Liver (tissue), 9 donors: ENCODE data around the gene PMP22. TPM values are rescaled to one million over a fixed set of nuclear protein-coding genes. Genes with fewer than 3 reads are reported as not detected.

Experiments
- DNase-seq: peaks from one replicate; pipeline ENCODE4 v3.0.0-alpha.2; 2017; ENCODE audit warnings: low spot score
- H3K27ac ChIP-seq, 2 donors: one replicate each; pipeline ENCODE4 v1.7.0; 2013; ENCODE audit warnings: inconsistent platforms in 2 of 2, low read length in 2 of 2, control low read depth in 1 of 2, low read depth in 1 of 2, mild to moderate bottlenecking in 1 of 2
- H3K27me3 ChIP-seq, 4 donors: one replicate each; pipeline versions ENCODE4 v1.6.1 to v1.7.0; 2013; ENCODE audit warnings: low read length in 3 of 4, inconsistent platforms in 1 of 4, mild to moderate bottlenecking in 1 of 4, moderate library complexity in 1 of 4; ENCODE audit not compliant: control insufficient read depth in 4 of 4, insufficient read depth in 4 of 4
- H3K36me3 ChIP-seq, 4 donors: one replicate each; pipeline versions ENCODE4 v1.6.1 to v1.7.0; 2013; ENCODE audit warnings: low read length in 3 of 4, mild to moderate bottlenecking in 3 of 4, low read depth in 1 of 4, moderate library complexity in 1 of 4; ENCODE audit not compliant: control insufficient read depth in 4 of 4, insufficient read depth in 3 of 4
- H3K4me1 ChIP-seq, 4 donors: one replicate each; pipeline versions ENCODE4 v1.6.1 to v1.7.0; 2013; ENCODE audit warnings: low read length in 3 of 4, mild to moderate bottlenecking in 3 of 4, moderate library complexity in 1 of 4; ENCODE audit not compliant: control insufficient read depth in 4 of 4, insufficient read depth in 4 of 4
- H3K4me3 ChIP-seq, 3 donors: one replicate each; pipeline versions ENCODE4 v1.6.1 to v1.7.0; 2013; ENCODE audit warnings: low read length in 3 of 3, control low read depth in 1 of 3, low read depth in 1 of 3, mild to moderate bottlenecking in 1 of 3
- H3K9ac ChIP-seq, 2 donors: one replicate each; pipeline ENCODE4 v1.7.0; 2013; ENCODE audit warnings: low read length in 2 of 2, mild to moderate bottlenecking in 2 of 2, moderate library complexity in 2 of 2, control low read depth in 1 of 2, low read depth in 1 of 2
- H3K9me3 ChIP-seq, 4 donors: one replicate each; pipeline versions ENCODE4 v1.6.1 to v1.7.0; 2013; ENCODE audit warnings: low read length in 3 of 4; ENCODE audit not compliant: control insufficient read depth in 4 of 4
- EGR1 ChIP-seq, 2 donors: IDR thresholded peaks; 2 replicates each; pipeline ENCODE4 v1.6.1; 2016 to 2018; ENCODE audit warnings: antibody characterized with exemption in 2 of 2, low read depth in 2 of 2
- FOXA1 ChIP-seq: IDR thresholded peaks from 2 replicates; pipeline ENCODE4 v1.6.1; 2016; ENCODE audit warnings: antibody characterized with exemption
- FOXA2 ChIP-seq: IDR thresholded peaks from 2 replicates; pipeline ENCODE4 v1.6.1; 2016; ENCODE audit warnings: antibody characterized with exemption
- HNF4A ChIP-seq, 2 donors: conservative IDR thresholded peaks; 2 replicates each; pipeline ENCODE4 v1.6.1; 2016; ENCODE audit warnings: antibody characterized with exemption in 2 of 2, mild to moderate bottlenecking in 2 of 2
- HNF4G ChIP-seq: IDR thresholded peaks from 2 replicates; pipeline ENCODE4 v1.6.1; 2016; ENCODE audit warnings: antibody characterized with exemption
- JUND ChIP-seq, 2 donors: IDR thresholded peaks; 2 replicates each; pipeline ENCODE4 v1.6.1; 2016; ENCODE audit warnings: antibody characterized with exemption in 2 of 2
- NR2F2 ChIP-seq: IDR thresholded peaks from 2 replicates; pipeline ENCODE4 v1.6.1; 2016; ENCODE audit warnings: antibody characterized with exemption
- RAD21 ChIP-seq, 2 donors: IDR thresholded peaks; 2 replicates each; pipeline ENCODE4 v1.6.1; 2016; ENCODE audit warnings: antibody characterized with exemption in 2 of 2, mild to moderate bottlenecking in 2 of 2
- RXRA ChIP-seq, 2 donors: IDR thresholded peaks; 2 replicates each; pipeline ENCODE4 v1.6.1; 2017 to 2018; ENCODE audit warnings: antibody characterized with exemption in 2 of 2, mild to moderate bottlenecking in 1 of 2
- SP1 ChIP-seq: IDR thresholded peaks from 2 replicates; pipeline ENCODE4 v1.6.1; 2018; ENCODE audit warnings: antibody characterized with exemption, mild to moderate bottlenecking
- TAF1 ChIP-seq: conservative IDR thresholded peaks from 2 replicates; pipeline ENCODE4 v1.6.1; 2016; ENCODE audit warnings: antibody characterized with exemption, mild to moderate bottlenecking
- WGBS: extraction: QIAGEN DNeasy Blood & Tissue Kit; methylation state at CpG from one replicate; pipeline ENCODE4 v1.1.7; 2013; 5-methylcytosine and 5-hydroxymethylcytosine counted together
- polyA plus RNA-seq, 2 donors: library from polyadenylated mRNA; stranded (reverse) in 1 of 2; unstranded in 1 of 2; fragments of 200-250 nt in 1 of 2; fragments of >200 nt in 1 of 2; fragmentation: Nextera tagmentation in 1 of 2; extraction: Ambion mirVana in 1 of 2; gene quantifications; one replicate each; pipeline versions ENCODE4 v1.2.1 to v1.2.3, GENCODE V29; 2013 to 2015
- total RNA-seq, 2 donors: library from RNA; depleted of rRNA; stranded (reverse); fragments of >200 nt; gene quantifications; one replicate each; pipeline ENCODE4 v1.2.3, GENCODE V29; 2014
- TF ChIP-seq, protein P1 (sequence below): IDR thresholded peaks from 2 replicates; pipeline ENCODE4 v1.6.1; 2016; ENCODE audit warnings: antibody characterized with exemption
- TF ChIP-seq, protein P2 (sequence below): fragments of 150-350 bp; IDR thresholded peaks from 2 replicates; pipeline ENCODE4 v1.5.1; 2017; ENCODE audit warnings: improper control_type of control experiment, low read depth, low read length; ENCODE audit not compliant: missing input control
- TF ChIP-seq, protein P3 (sequence below): IDR thresholded peaks from 2 replicates; pipeline ENCODE4 v1.6.1; 2016; ENCODE audit warnings: antibody characterized with exemption
- TF ChIP-seq, protein P4 (sequence below): IDR thresholded peaks from 2 replicates; pipeline ENCODE4 v1.6.1; 2016; ENCODE audit warnings: antibody characterized with exemption, mild to moderate bottlenecking
- TF ChIP-seq, protein P5 (sequence below): IDR thresholded peaks from 2 replicates; pipeline ENCODE4 v1.6.1; 2016; ENCODE audit warnings: antibody characterized with exemption
- donor health status: healthy.
- donor health status: healthy.
- donor health status: healthy.
- donor health status: healthy.
- donor health status: healthy.

Gene PMP22
- total and polyA plus RNA-seq, 4 donors = 3.2 to 9.1 (median 5.7) TPM

DNA sequence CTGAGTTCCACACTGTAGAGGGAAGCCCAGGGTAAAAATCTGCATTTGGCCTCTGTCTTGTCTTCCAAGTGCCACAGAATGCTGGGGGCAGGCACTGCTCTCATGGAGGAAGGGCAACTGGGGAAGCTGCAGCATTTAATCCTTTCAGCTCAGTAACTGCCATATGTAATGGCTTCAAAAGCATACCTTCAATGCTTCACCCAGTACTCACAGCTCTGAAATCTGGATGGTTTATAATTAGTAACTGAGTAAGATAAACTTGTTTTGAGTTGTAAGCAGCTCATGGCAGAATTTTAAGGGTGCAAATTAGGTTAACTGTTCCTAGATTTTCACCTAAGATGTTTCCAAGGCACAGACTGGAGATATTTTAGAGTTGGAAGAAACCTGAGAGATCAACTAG is 24.5 kb downstream of the PMP22 start:
- DNase-seq = no peak

DNA sequence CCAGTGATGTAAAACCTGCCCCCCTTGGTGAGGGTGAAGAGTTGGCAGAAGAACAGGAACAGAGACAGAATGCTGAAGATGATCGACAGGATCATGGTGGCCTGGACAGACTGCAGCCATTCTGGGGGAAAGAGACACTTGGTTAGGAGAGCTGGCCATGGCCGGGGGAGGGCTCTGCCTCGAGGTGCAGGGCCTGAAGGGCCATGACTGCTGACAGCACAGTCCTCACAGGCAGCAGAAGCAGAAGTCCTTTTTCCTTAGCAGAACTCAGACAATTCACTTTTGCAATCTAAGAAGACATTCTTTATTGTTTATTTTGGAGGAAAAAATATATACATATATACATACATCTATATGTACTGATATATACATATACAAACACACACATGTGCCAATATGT is 25.6 kb downstream of the PMP22 start:
- Histone ChIP-seq H3K36me3 (no peaks in the 10 kb centered on the region), H3K27me3 (no peaks in the 10 kb centered on the region), H3K4me1 (peaks cover 0 to 4% (median 2%) of the 10 kb centered on the region in 4 donors), H3K9me3 (no peaks in the 10 kb centered on the region), H3K9ac (no peak overlapping the region), H3K4me3 (no peak overlapping the region), H3K27ac (no peak overlapping the region)
- no peak for DNase-seq
- WGBS = 84% methylated on average over 3 of the region's 3 CpGs
- TF ChIP-seq TAF1 (no peak), FOXA1 (no peak), SP1 (no peak), EGR1 (IDR thresholded peaks at IDR 0.05; ENCODE audit: low read depth in 2 of 2) (no peak)
- TF ChIP-seq, protein P1, sequence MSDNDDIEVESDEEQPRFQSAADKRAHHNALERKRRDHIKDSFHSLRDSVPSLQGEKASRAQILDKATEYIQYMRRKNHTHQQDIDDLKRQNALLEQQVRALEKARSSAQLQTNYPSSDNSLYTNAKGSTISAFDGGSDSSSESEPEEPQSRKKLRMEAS = no peak

More for the DNA sequence above, 24.5 kb downstream of the PMP22 start:
- Histone ChIP-seq H3K9ac (no peak overlapping the region), H3K36me3 (no peaks in the 10 kb centered on the region), H3K9me3 (no peaks in the 10 kb centered on the region), H3K27ac (no peak overlapping the region), H3K4me1 (peaks cover 0 to 4% (median 2%) of the 10 kb centered on the region in 4 donors), H3K27me3 (no peaks in the 10 kb centered on the region), H3K4me3 (no peak overlapping the region)
- no peak for TF ChIP-seq FOXA2
- TF ChIP-seq NR2F2 = no peak
- TF ChIP-seq SP1 = no peak
- TF ChIP-seq JUND (IDR thresholded peaks at IDR 0.05) = no peak
- no peak for TF ChIP-seq HNF4G
- TF ChIP-seq HNF4A (conservative IDR thresholded peaks at IDR 0.05) = no peak
- no peak for TF ChIP-seq TAF1
- TF ChIP-seq, protein P2, sequence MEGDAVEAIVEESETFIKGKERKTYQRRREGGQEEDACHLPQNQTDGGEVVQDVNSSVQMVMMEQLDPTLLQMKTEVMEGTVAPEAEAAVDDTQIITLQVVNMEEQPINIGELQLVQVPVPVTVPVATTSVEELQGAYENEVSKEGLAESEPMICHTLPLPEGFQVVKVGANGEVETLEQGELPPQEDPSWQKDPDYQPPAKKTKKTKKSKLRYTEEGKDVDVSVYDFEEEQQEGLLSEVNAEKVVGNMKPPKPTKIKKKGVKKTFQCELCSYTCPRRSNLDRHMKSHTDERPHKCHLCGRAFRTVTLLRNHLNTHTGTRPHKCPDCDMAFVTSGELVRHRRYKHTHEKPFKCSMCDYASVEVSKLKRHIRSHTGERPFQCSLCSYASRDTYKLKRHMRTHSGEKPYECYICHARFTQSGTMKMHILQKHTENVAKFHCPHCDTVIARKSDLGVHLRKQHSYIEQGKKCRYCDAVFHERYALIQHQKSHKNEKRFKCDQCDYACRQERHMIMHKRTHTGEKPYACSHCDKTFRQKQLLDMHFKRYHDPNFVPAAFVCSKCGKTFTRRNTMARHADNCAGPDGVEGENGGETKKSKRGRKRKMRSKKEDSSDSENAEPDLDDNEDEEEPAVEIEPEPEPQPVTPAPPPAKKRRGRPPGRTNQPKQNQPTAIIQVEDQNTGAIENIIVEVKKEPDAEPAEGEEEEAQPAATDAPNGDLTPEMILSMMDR = no peak
- TF ChIP-seq FOXA1 = no peak
- no peak for TF ChIP-seq RAD21 (IDR thresholded peaks at IDR 0.05)

DNA sequence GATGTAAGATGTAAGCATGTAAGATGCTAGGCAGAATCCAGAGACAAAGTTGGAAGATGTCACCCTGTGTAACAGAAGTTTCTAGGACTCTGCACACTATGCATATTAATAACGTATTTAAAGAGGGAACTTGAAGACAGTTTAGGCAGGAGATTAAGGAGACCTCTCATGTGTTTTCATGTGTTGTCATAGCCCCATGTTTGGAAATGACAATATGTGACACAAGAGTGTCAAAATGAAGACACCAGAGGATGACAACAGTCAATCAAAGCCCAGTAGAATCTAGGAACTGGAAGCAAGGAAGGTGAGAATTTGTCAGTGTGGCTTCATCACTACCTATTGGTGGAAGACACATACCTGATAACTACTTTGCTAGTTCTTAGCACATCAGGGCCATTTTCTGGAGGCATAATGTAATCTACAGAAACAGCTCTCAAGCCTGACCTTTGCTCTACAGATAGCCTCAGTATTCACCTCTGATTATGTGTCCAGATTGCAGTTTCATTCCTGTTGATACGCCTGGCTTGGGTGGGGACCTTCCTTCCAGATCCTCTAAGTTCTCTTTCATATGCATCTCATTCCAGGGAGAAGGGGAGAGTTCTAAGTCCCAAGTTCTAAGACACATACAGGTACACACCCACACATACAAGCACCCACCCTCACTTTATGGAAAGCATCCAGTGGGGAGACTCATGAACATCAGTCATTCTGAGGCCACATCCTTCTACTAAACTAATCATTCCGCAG is 26.3 kb downstream of the PMP22 start:
- H3K27me3 ChIP-seq = no peaks in the 10 kb centered on the region
- peaks cover 0 to 4% (median 2%) of the 10 kb centered on the region in 4 donors for H3K4me1 ChIP-seq
- 91% methylated on average over 3 of the region's 3 CpGs for WGBS
- no peak overlapping the region for H3K4me3 ChIP-seq
- H3K36me3 ChIP-seq = no peaks in the 10 kb centered on the region
- H3K9me3 ChIP-seq = no peaks in the 10 kb centered on the region
- no peak overlapping the region for H3K9ac ChIP-seq
- H3K27ac ChIP-seq = no peak overlapping the region
- no peak for DNase-seq
- TF ChIP-seq FOXA1 (no peak), FOXA2 (no peak), HNF4G (no peak), EGR1 (IDR thresholded peaks at IDR 0.05; ENCODE audit: low read depth in 2 of 2) (no peak), NR2F2 (no peak), RAD21 (IDR thresholded peaks at IDR 0.05) (no peak), RXRA (IDR thresholded peaks at IDR 0.05) (no peak)
- TF ChIP-seq, protein P3, sequence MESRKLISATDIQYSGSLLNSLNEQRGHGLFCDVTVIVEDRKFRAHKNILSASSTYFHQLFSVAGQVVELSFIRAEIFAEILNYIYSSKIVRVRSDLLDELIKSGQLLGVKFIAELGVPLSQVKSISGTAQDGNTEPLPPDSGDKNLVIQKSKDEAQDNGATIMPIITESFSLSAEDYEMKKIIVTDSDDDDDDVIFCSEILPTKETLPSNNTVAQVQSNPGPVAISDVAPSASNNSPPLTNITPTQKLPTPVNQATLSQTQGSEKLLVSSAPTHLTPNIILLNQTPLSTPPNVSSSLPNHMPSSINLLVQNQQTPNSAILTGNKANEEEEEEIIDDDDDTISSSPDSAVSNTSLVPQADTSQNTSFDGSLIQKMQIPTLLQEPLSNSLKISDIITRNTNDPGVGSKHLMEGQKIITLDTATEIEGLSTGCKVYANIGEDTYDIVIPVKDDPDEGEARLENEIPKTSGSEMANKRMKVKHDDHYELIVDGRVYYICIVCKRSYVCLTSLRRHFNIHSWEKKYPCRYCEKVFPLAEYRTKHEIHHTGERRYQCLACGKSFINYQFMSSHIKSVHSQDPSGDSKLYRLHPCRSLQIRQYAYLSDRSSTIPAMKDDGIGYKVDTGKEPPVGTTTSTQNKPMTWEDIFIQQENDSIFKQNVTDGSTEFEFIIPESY = no peak
- TF ChIP-seq, protein P4, sequence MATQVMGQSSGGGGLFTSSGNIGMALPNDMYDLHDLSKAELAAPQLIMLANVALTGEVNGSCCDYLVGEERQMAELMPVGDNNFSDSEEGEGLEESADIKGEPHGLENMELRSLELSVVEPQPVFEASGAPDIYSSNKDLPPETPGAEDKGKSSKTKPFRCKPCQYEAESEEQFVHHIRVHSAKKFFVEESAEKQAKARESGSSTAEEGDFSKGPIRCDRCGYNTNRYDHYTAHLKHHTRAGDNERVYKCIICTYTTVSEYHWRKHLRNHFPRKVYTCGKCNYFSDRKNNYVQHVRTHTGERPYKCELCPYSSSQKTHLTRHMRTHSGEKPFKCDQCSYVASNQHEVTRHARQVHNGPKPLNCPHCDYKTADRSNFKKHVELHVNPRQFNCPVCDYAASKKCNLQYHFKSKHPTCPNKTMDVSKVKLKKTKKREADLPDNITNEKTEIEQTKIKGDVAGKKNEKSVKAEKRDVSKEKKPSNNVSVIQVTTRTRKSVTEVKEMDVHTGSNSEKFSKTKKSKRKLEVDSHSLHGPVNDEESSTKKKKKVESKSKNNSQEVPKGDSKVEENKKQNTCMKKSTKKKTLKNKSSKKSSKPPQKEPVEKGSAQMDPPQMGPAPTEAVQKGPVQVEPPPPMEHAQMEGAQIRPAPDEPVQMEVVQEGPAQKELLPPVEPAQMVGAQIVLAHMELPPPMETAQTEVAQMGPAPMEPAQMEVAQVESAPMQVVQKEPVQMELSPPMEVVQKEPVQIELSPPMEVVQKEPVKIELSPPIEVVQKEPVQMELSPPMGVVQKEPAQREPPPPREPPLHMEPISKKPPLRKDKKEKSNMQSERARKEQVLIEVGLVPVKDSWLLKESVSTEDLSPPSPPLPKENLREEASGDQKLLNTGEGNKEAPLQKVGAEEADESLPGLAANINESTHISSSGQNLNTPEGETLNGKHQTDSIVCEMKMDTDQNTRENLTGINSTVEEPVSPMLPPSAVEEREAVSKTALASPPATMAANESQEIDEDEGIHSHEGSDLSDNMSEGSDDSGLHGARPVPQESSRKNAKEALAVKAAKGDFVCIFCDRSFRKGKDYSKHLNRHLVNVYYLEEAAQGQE = no peak
- TF ChIP-seq, protein P2 = no peak
- TF ChIP-seq, protein P1 = no peak
- TF ChIP-seq, protein P5, sequence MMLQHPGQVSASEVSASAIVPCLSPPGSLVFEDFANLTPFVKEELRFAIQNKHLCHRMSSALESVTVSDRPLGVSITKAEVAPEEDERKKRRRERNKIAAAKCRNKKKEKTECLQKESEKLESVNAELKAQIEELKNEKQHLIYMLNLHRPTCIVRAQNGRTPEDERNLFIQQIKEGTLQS = no peak
